ENCODE data around the gene GSTM1. TPM values are rescaled to one million over a fixed set of nuclear protein-coding genes. Genes with fewer than 3 reads are reported as not detected.

Gene GSTM1
- total RNA-seq, 2 donors from 2014 or later = 46.1 TPM; not detected in 1

GRCh38 chr1:109714661-109715372, 27.2 kb downstream of the GSTM1 start:
- H3K27me3 ChIP-seq = no peaks in the 10 kb centered on the region
- TF ChIP-seq CTCF (IDR thresholded peaks at IDR 0.05) = no peak
- intact Hi-C loops (cut with DNase I) = loop anchor here (5.0 kb wide), 1 partner anchor 267 kb away; the partner anchor contains the start of gene AHCYL1
- H3K36me3 ChIP-seq = no peaks in the 10 kb centered on the region
- H3K27ac ChIP-seq = no peak overlapping the region
- H3K9ac ChIP-seq (ENCODE audit: low read depth in 2 of 2, low read length in 2 of 2) = no peak overlapping the region
- no peak for DNase-seq
- H3K4me3 ChIP-seq = no peak overlapping the region
- no peaks in the 10 kb centered on the region for H3K9me3 ChIP-seq
- no peaks in the 10 kb centered on the region for H3K4me1 ChIP-seq

GRCh38 chr1:109716121-109716520, 28.5 kb downstream of the GSTM1 start:
- H3K36me3 ChIP-seq = no peaks in the 10 kb centered on the region

GRCh38 chr1:109716570-109717090, 29.0 kb downstream of the GSTM1 start:
- intact Hi-C loops (cut with DNase I) = loop anchor here (5.0 kb wide), 1 partner anchor 266 kb away; the partner anchor contains the start of gene AHCYL1
- no peak overlapping the region for H3K27ac ChIP-seq
- H3K9ac ChIP-seq (ENCODE audit: low read depth in 2 of 2, low read length in 2 of 2) = no peak overlapping the region
- DNase-seq = no peak
- no peaks in the 10 kb centered on the region for H3K36me3 ChIP-seq
- H3K27me3 ChIP-seq = no peaks in the 10 kb centered on the region
- no peak for TF ChIP-seq CTCF (IDR thresholded peaks at IDR 0.05)
- no peaks in the 10 kb centered on the region for H3K4me1 ChIP-seq
- no peak overlapping the region for H3K4me3 ChIP-seq
- H3K9me3 ChIP-seq = no peaks in the 10 kb centered on the region

More at GRCh38 chr1:109716121-109716520, 28.5 kb downstream of the GSTM1 start:
- intact Hi-C loops (cut with DNase I) = loop anchor here (5.0 kb wide), 1 partner anchor 266 kb away; the partner anchor contains the start of gene AHCYL1
- Histone ChIP-seq H3K4me3 (no peak overlapping the region), H3K27ac (no peak overlapping the region), H3K4me1 (no peaks in the 10 kb centered on the region), H3K9me3 (no peaks in the 10 kb centered on the region), H3K9ac (ENCODE audit: low read depth in 2 of 2, low read length in 2 of 2) (no peak overlapping the region), H3K27me3 (no peaks in the 10 kb centered on the region)
- no peak for TF ChIP-seq CTCF (IDR thresholded peaks at IDR 0.05)
- no peak for DNase-seq

- Histone ChIP-seq H3K36me3 (no peaks in the 10 kb centered on the region), H3K9ac (ENCODE audit: low read depth in 2 of 2, low read length in 2 of 2) (no peak overlapping the region), H3K9me3 (no peaks in the 10 kb centered on the region), H3K27me3 (no peaks in the 10 kb centered on the region), H3K4me3 (no peak overlapping the region), H3K4me1 (no peaks in the 10 kb centered on the region), H3K27ac (no peak overlapping the region)
- no peak for TF ChIP-seq CTCF (IDR thresholded peaks at IDR 0.05)
- no peak for DNase-seq
- intact Hi-C loops (cut with DNase I) = loop anchor here (2.0 to 5.0 kb wide), 2 partner anchors 55 to 265 kb away; partner anchors contain the start of gene AHCYL1
These were observed 30.1 kb downstream of the GSTM1 start for GRCh38 chr1:109717729-109718128.

- Histone ChIP-seq H3K9ac (ENCODE audit: low read depth in 2 of 2, low read length in 2 of 2) (no peak overlapping the region), H3K4me3 (no peak overlapping the region), H3K27me3 (no peaks in the 10 kb centered on the region), H3K36me3 (no peaks in the 10 kb centered on the region), H3K4me1 (no peaks in the 10 kb centered on the region), H3K27ac (no peak overlapping the region), H3K9me3 (no peaks in the 10 kb centered on the region)
- DNase-seq = no peak
- intact Hi-C loops (cut with DNase I) = loop anchor here (2.0 to 5.0 kb wide), 2 partner anchors 54 to 264 kb away; partner anchors contain the start of gene AHCYL1
- TF ChIP-seq CTCF (IDR thresholded peaks at IDR 0.05) = peak; percentile 19
These were observed 30.9 kb downstream of the GSTM1 start for GRCh38 chr1:109718495-109718894.
